Stimulated activated naive B cell treated with anti-CD40 and anti-IgM and Interleukin-4, amounts not matched to agents 10 μg/mL and 1 μg/mL and 100 μg/mL, for 72 hours (primary cell): ENCODE results near the gene ACAA1.
"Not testable (repeated sequence)": the region's sequence is repeated elsewhere in the genome, so short reads cannot be mapped to it uniquely, and the experiment has no call there.

Experiments
- ATAC-seq, 2 donors: fragments of 150-1000 bp; cut with Tn5 transposase; replicated peaks; 2 replicates each; pipeline ENCODE4 v1.10.0; 2021; ENCODE audit warnings: moderate library complexity in 1 of 2
- DNase-seq: peaks from one replicate; pipeline ENCODE4 v3.0.0; 2021
- H3K27ac Mint-ChIP-seq: one replicate; pipeline ENCODE4 v1.8.0; 2022; ENCODE audit warnings: mild to moderate bottlenecking, mixed read lengths
- H3K27me3 Mint-ChIP-seq, 2 donors: one replicate each; pipeline ENCODE4 v1.8.0; 2022; ENCODE audit warnings: mixed read lengths in 2 of 2
- H3K36me3 Mint-ChIP-seq, 2 donors: one replicate each; pipeline ENCODE4 v1.8.0; 2022; ENCODE audit warnings: mixed read lengths in 2 of 2, mild to moderate bottlenecking in 1 of 2
- H3K4me1 Mint-ChIP-seq, 2 donors: one replicate each; pipeline ENCODE4 v1.8.0; 2022; ENCODE audit warnings: mixed read lengths in 2 of 2, mild to moderate bottlenecking in 1 of 2
- H3K4me3 Mint-ChIP-seq, 2 donors: one replicate each; pipeline ENCODE4 v1.8.0; 2022; ENCODE audit warnings: mild to moderate bottlenecking in 2 of 2, mixed read lengths in 2 of 2, moderate library complexity in 1 of 2
- H3K9me3 Mint-ChIP-seq, 2 donors: one replicate each; pipeline ENCODE4 v1.8.0; 2022; ENCODE audit warnings: mixed read lengths in 2 of 2, mild to moderate bottlenecking in 1 of 2

ACAA1 gene

DNA sequence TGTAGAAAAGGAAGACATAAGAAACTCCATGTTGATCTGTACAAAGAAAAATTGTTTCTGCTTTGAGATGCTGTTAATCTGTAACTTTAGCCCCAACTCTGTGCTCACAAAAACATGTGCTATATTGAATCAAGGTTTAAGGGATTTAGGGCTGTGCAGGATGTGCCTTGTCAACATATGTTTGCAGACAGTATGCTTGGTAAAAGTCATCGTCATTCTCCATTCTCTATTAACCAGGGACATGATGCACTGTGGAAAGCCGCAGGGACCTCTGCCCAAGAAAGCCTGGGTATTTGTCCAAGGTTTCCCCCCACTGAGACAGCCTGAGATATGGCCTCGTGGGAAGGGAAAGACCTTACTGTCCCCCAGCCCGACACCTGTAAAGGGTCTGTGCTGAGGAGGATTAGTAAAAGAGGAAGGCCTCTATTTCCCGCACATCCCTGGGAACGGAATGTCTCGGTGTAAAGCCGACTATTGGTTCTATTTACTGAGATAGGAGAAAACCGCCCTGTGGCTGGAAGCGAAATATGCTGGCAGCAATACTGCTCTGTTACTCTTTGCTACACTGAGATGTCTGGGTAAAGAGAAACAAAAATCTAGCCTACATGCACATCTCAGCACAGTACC is 2.3 kb downstream of the ACAA1 start:
- Mint-ChIP-seq H3K36me3 (peaks cover 16 to 43% of the 10 kb centered on the region in 2 donors), H3K4me3 (peak overlapping the region in 1 of 2 donors; percentile 69), H3K4me1 (peaks cover 31 to 63% of the 10 kb centered on the region in 2 donors)
- not testable (repeated sequence) for H3K9me3 Mint-ChIP-seq, H3K27me3 Mint-ChIP-seq, H3K27ac Mint-ChIP-seq, ATAC-seq, DNase-seq

DNA sequence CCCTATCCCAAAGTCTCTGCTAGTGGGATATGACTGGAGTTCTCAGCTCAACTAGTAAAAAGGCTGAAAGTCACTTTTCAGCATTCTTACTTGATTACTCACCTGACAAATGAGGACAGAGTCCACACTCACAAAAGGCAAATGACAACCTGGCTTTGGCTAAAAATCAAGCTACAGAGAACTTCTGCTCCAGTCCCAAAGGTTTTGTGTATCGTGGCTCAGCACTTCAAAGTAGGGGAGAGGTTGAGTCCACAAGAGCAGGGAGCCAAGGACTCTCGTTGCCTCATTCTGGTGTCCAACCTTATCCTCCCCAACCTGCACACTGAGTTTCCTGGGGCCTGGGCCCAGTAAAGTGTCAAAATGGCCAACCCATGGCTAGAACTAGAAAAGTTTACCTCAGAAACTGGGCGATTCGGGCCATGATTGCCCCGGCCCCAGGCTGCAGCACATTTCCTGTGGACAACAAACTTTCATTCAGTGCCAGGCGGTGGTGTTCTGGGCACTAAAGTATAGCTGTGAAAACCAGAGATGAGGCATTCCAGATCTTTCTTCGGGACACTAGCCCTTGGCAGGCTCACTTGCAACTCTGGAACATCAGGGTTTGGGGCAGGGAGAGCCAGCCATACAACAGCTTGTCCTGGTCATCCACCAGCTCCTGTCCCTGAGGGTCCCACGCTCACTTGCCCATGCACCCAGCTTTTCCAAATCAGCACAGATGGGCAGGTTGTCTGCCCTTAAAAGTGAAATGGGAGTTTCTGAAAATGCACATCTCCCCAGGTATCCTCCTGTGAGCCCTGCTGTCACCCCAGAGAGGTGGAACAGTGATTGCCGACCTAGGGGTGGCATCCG is 3.1 kb downstream of the ACAA1 start:
- no peak for DNase-seq
- no peak for ATAC-seq
- peak overlapping the region; percentile 9 for H3K27ac Mint-ChIP-seq
- H3K36me3 Mint-ChIP-seq, result peaks cover 24 to 50% of the 10 kb centered on the region in 2 donors
- H3K27me3 Mint-ChIP-seq, result no peaks in the 10 kb centered on the region
- H3K9me3 Mint-ChIP-seq, result no peaks in the 10 kb centered on the region
- H3K4me3 Mint-ChIP-seq, result no peak overlapping the region
- peaks cover 28 to 55% of the 10 kb centered on the region in 2 donors for H3K4me1 Mint-ChIP-seq

DNA sequence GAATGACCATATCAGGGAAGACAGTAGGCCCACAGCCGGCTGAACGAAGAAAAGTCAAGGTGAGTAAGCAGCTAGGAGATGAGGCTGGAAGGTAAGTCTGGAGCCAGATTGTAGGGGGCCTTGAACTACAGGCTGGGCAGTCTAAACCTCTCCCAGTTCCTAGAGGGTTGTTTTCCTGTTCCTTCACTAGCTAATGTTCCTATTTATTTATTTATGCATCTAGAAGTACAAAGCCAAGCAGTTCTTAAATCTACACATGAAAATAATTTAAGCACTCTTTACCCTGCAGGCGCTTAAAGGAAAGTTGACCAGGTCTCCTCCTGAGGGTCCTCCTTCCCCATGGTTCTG is 3.7 kb downstream of the ACAA1 start:
- no peak for DNase-seq
- Mint-ChIP-seq H3K4me3 (no peak overlapping the region), H3K36me3 (peaks cover 24 to 51% of the 10 kb centered on the region in 2 donors), H3K27me3 (no peaks in the 10 kb centered on the region), H3K9me3 (no peaks in the 10 kb centered on the region), H3K4me1 (peaks cover 26 to 51% of the 10 kb centered on the region in 2 donors), H3K27ac (peak overlapping the region; percentile 9)
- ATAC-seq, result no peak

DNA sequence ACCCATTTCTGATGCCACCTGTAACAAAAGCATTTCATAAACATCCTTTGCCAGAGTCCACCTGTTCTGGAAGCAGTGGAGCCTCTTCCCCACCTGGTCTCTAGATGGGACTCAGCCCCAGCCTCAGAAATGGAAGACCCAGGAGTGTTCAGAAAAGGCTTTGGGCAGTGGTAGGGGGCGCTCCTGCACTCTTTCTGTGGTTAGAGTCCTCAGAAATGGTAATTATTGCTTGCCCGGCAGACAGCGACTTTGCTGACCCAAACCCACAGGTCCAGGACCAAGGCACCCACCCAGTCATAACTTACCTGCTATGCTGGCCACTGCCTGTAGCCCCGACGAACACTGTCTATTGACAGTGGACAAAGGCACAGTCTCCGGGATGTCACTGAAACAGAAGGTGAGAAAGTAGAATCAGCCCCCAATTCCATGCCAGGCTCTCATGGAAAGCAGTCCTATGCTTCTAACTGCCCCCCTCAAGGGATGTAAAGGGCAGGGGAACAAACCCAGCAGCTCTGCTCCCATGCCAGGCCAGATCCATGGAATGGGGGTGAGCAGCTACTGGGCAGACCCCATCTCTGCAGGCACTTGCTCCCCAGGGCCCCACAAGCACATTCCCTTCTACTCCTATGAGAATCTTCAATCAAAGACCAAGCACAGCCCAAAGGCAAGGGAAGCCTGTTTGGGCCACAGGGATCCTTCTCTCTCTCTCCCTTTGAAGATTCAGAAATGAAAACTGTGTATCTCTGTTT is 5.1 kb downstream of the ACAA1 start:
- H3K4me1 Mint-ChIP-seq, result peaks cover 22 to 42% of the 10 kb centered on the region in 2 donors
- no peaks in the 10 kb centered on the region for H3K27me3 Mint-ChIP-seq
- DNase-seq (no peak), ATAC-seq (no peak)
- peaks cover 28 to 59% of the 10 kb centered on the region in 2 donors for H3K36me3 Mint-ChIP-seq
- H3K27ac Mint-ChIP-seq, result peak overlapping the region; percentile 79
- no peaks in the 10 kb centered on the region for H3K9me3 Mint-ChIP-seq
- H3K4me3 Mint-ChIP-seq, result no peak overlapping the region

DNA sequence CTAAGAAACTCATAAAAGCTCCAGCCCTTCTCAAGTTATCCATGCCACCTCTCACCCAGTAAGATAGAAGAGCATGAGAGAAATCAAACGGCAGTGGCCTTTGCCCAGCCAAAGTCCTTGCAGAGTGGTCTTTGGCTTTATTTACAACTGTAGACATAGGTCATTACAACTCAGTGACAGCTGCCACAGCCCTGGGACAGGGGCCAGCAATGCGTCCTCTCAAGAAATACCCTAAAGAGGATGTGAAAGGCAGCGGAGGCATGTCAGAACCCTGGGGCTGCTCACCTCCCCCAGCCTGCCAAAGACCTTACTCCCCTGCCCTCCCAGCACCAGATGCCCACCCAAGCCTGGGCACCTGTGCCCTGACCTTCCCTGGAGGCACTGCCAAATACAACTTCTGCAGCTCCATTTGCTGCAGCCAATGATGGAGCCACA is 6.3 kb downstream of the ACAA1 start:
- no peak for DNase-seq
- no peaks in the 10 kb centered on the region for H3K9me3 Mint-ChIP-seq
- no peak overlapping the region for H3K4me3 Mint-ChIP-seq
- ATAC-seq, result peak in 1 of 2 donors; percentile 41
- H3K27me3 Mint-ChIP-seq, result no peaks in the 10 kb centered on the region
- H3K27ac Mint-ChIP-seq, result peak overlapping the region; percentile 68
- H3K36me3 Mint-ChIP-seq, result peaks cover 34 to 68% of the 10 kb centered on the region in 2 donors
- H3K4me1 Mint-ChIP-seq, result peaks cover 17 to 37% of the 10 kb centered on the region in 2 donors

DNA sequence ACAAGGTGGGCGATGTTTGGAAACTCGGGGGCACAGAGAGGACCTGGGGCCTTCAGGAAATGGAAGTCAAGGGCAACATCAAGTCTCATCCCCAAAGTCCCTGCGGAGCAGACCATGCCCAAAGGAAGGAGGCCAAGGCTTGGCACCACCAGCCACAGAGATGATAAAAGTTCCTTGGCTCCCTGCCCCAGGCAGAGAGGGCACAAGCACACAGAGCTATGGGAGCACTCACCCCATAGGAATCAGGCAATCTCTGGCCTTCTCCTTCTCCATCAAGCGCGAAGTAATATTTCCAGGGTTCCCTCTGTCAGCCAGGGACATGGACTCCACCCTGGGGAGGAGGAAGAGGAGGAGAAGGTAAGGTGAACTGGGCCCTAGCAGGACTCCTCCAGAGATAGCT is 7.9 kb downstream of the ACAA1 start:
- Mint-ChIP-seq H3K27ac (peak overlapping the region; percentile 42), H3K36me3 (peaks cover 36 to 69% of the 10 kb centered on the region in 2 donors)

DNA sequence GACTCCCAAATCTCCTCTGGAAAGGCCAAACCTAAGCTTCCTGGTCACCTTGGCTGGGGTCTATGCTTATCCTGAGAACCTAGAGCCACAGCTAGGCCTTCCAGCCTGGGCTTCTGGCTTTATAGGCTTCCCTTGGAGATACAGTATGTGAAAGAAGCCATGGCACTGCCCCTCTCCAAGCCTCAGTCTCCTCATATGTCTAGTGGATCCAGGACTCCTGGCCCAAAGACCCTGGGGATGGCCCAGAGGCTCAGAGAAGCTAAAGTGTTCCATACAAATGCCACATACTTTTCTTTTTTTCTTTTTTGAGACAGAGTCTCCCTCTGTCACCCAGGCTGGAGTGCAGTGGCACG is 8.6 kb downstream of the ACAA1 start:
- H3K27ac Mint-ChIP-seq, result no peak overlapping the region
- no peak for DNase-seq
- H3K27me3 Mint-ChIP-seq, result no peaks in the 10 kb centered on the region
- peaks cover 7 to 24% of the 10 kb centered on the region in 2 donors for H3K4me1 Mint-ChIP-seq
- H3K9me3 Mint-ChIP-seq, result no peaks in the 10 kb centered on the region
- peaks cover 35 to 63% of the 10 kb centered on the region in 2 donors for H3K36me3 Mint-ChIP-seq
- no peak for ATAC-seq
- H3K4me3 Mint-ChIP-seq, result no peak overlapping the region

More for the DNA sequence above, 7.9 kb downstream of the ACAA1 start:
- DNase-seq (no peak), ATAC-seq (no peak)
- H3K4me1 Mint-ChIP-seq, result peaks cover 7 to 27% of the 10 kb centered on the region in 2 donors
- H3K4me3 Mint-ChIP-seq, result no peak overlapping the region
- H3K9me3 Mint-ChIP-seq, result no peaks in the 10 kb centered on the region
- no peaks in the 10 kb centered on the region for H3K27me3 Mint-ChIP-seq

DNA sequence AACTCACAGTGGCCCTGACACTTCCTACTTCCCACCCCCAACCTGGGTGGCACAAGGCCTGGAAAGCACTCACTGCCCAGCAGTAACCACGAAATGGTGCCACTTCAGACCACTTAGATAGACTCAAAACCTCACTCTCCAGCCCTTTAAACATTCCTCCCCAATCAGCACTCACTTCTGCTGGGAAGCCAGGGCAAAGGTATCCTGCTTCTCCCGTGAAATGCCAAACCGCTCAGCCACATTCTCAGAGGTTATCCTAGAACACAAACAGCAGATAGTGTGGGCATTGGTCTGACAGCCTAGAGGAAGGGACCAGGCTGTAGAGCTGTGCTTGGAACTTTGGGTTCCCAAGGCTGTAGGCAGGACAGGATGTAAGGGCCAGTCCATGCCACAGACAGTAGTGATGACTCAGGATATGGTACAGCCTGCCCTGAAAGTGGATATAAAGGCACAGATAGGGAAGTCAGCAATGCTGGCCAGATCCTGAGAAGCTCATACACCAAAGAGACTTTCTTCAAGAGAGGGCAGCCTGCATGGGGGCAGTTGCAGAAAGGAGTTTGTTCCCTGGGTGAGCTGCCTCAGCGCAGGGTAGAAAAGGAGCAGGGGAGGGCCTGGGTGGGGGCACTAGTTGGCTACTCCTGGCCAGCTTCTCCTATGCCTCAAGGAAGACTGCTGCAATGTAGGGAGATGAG is 9.2 kb downstream of the ACAA1 start:
- no peak for ATAC-seq
- Mint-ChIP-seq H3K36me3 (peaks cover 40 to 65% of the 10 kb centered on the region in 2 donors), H3K9me3 (no peaks in the 10 kb centered on the region), H3K27ac (no peak overlapping the region), H3K4me3 (no peak overlapping the region), H3K4me1 (peaks cover 5 to 19% of the 10 kb centered on the region in 2 donors), H3K27me3 (no peaks in the 10 kb centered on the region)
- DNase-seq, result no peak

DNA sequence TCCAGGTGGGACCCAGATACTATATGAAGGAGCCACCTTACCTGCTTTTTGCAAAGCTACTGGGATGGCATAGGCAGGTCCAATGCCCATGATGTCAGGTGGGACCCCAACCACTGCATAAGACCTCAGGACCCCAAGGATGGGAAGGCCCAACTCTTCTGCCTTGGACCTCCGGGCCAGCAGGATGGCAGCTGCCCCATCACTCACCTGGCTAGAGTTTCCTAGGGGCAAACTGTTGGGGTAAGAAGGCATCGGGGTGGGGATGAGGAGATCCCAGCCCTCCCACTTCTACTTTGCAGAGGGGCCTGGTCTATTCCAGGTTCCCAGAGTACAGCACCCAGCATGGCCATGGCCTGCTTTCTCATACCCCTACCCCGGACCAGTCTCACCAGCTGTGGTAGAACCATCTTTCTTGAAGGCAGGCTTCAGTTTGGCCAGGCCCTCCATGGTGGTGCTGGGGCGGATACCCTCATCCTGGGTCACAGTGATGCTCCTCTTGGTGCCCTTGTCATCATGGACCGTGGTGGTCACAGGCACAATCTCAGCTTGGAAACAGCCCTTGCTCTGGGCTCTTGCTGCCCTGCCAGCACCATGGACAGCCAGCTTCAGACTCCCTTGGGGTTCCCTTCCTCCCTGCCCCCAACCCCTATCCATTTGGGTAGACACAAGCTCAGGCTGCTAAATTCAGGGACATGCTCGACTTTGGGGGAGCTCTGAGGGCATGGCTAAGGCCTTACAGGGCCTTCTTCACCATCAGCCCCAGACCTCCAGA is 10.6 kb downstream of the ACAA1 start:
- Mint-ChIP-seq H3K4me1 (peaks cover 4 to 18% of the 10 kb centered on the region in 2 donors), H3K27me3 (no peaks in the 10 kb centered on the region), H3K27ac (no peak overlapping the region), H3K4me3 (no peak overlapping the region), H3K9me3 (no peaks in the 10 kb centered on the region), H3K36me3 (peaks cover 44 to 64% of the 10 kb centered on the region in 2 donors)
- no peak for ATAC-seq
- no peak for DNase-seq

DNA sequence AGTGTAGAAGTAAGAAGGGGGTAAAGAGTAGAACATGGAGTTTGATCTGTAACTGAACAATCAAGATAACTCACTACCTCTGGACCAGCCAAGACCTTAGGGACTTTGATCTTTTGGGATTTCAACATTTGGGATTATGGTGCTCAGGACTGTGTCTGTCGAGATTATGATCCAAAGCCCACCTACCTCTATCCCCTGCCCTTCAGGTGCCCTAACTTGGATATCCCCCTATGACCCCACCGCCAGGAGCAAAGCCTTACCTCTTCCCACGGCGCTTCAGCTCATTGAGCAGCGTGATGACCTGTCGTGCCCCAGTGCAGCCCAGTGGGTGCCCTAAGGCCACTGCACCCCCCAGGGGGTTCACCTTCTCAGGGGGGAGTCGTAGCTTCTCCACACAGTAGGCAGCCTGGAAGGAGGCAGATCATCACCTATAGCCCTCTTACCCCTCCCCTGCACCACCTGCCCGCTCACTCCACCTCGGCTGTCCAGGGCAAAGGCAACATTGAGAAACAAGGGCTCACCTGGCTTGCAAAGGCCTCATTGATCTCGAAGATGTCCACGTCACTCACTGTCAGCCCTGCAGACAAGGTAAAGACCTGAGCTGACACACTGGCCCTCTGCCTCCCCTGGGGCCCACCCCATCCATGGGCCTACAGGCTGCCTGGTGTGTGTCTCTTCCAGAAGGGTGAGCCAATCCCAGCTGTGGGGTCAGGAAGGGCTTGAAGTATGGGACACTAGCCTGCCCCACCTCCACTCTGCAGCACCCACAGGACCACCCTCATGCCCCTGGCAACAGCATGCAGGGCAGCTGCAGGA is 11.4 kb downstream of the ACAA1 start:
- Mint-ChIP-seq H3K4me3 (no peak overlapping the region), H3K4me1 (peaks cover 4 to 17% of the 10 kb centered on the region in 2 donors), H3K27me3 (no peaks in the 10 kb centered on the region), H3K9me3 (no peaks in the 10 kb centered on the region), H3K27ac (no peak overlapping the region), H3K36me3 (peaks cover 42 to 65% of the 10 kb centered on the region in 2 donors)
- ATAC-seq (no peak), DNase-seq (no peak)

DNA sequence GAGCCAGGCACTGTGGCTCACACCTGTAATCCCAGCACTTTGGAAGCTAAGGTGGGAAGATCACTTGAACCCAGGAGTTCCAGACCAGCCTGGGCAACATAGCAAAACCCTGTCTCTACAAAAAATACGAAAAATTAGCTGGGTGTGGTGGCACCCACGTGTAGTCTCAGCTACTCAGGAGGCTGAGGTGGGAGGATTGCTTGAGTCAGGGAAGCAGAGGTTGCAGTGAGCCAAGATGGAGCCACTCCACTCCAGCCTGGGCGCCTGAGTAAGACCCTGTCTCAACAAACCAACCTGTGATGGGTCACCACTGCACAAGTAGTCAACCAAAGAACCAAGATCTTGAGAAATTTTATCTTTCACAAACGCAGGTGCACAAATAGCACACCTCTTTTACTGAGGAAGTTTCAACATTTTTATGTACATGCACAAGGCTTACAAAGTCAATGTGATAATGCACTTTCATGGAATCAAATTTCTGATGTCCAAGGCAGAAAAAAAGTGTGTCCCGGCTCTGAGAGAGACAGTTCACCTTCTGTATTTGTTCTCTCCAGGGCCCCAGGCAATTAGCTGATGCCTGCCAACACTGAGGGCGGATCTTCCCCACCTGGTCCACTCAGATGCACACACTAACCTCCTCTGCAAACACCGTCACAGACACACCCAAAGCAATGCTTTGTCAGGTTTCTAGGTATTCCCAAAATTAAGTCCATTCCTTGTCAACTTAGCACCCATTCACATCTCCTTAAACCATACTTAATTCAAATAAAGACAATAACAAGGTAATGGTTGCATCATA is 12.4 kb downstream of the ACAA1 start:
- ATAC-seq, result no peak
- no peak for DNase-seq
- H3K9me3 Mint-ChIP-seq, result no peaks in the 10 kb centered on the region
- H3K36me3 Mint-ChIP-seq, result peaks cover 45 to 65% of the 10 kb centered on the region in 2 donors
- peaks cover 3 to 14% of the 10 kb centered on the region in 2 donors for H3K4me1 Mint-ChIP-seq
- H3K27ac Mint-ChIP-seq, result no peak overlapping the region
- no peak overlapping the region for H3K4me3 Mint-ChIP-seq
- no peaks in the 10 kb centered on the region for H3K27me3 Mint-ChIP-seq

DNA sequence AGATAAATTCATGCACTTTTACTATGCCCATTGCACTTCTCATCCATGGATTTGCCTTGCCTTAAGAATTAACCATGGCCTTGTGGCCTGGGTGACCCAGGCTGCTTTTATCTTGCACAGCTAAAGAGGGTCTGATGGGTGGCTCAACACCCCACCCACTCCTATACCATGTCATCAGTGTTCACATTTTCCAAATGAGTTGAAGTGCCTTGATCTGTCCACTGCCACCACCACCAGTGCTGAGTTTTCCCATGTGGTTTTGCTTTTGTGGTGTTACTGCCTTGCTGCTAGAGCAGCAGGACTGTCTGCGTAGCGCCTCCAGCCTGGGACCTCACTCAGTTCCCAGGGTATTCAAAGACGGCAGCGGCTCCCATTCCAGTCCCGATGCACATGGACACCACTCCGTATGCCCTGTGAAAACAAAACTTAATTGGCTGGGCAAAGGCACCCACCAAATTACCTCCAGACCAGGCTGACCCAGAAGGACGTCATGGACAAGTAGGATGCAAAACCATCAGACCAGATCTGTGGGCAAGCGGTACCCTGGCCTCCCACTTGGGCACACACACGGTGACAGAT is 14.1 kb downstream of the ACAA1 start:
- no peaks in the 10 kb centered on the region for H3K9me3 Mint-ChIP-seq
- ATAC-seq, result no peak
- DNase-seq, result no peak
- H3K4me1 Mint-ChIP-seq, result peaks cover 11 to 20% of the 10 kb centered on the region in 2 donors
- peaks cover 51 to 72% of the 10 kb centered on the region in 2 donors for H3K36me3 Mint-ChIP-seq
- H3K4me3 Mint-ChIP-seq, result no peak overlapping the region
- no peaks in the 10 kb centered on the region for H3K27me3 Mint-ChIP-seq
- no peak overlapping the region for H3K27ac Mint-ChIP-seq
